SIG-M5 (cell line): ENCODE measurements around the gene KRTAP22-2.

ENCODE experiments used
- DNase-seq: peaks from one replicate; lab custom pipeline; 2025; lab: John Stamatoyannopoulos, UW

KRTAP22-2 gene

DNA sequence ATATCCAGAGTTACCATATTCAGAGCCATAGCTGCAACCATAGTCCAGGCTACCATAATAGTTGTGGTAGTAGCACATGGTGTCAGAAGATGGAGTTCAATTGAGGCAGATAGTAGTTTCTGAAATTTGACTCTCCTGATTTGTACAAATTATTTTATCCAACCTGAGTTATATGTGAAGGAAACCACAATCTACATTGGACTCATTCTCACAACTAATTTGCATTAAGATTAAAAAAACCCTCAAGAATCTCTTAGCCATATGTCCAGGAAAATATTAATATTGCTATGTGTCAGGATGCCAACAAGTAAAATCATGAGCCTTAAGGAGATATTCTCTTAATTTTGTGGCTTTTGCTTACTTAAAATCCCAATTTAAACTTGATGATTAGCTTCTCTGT is at the start of gene KRTAP22-2:
Gene KRTAP22-2, minus strand, starts transcription at position 101 of the 400 bp plus-strand sequence.
- no peak for DNase-seq

DNA sequence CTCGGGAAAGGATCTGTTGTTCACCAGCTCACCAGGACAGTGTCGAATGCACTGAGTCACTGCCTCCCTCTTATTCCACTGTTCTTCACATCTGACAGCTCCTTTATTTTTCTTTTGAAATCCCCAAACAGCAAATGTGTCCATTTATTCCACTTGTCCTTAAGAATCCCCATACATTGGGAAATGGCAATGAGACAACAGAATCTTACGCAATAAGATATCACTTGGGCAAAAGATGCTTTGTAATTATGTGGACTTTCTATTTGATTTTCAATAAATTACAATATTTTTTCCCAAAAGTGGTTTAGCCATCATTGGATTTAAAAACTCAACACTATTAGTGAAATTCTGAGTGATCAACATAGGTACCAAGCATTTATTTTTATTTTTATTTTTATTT is 48.5 kb upstream of the KRTAP22-2 start:
- DNase-seq, result no peak

DNA sequence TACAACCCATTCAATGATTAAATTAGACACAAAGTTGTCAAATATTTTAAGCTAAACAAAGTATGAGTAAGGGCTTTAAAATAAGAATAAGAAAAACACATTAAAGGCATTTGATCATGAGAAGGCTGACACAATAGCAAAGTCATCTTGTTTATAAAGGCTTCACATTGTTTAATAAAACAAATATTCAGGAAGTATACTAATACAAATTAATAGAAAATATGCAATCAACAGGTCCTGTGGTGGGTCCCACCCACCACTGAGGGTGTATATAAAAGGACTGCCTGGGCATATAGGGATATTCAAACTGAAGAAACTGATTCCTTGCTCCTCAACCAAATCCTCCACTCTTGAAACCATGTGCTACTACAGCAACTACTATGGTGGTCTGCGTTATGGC is 44.7 kb upstream of the KRTAP22-2 start, which contains the start of gene KRTAP20-2:
Gene KRTAP20-2, plus strand, starts transcription at position 301 of the 400 bp plus-strand sequence. Its CDS starts 58 bp downstream, at position 359.
- DNase-seq, result no peak

DNA sequence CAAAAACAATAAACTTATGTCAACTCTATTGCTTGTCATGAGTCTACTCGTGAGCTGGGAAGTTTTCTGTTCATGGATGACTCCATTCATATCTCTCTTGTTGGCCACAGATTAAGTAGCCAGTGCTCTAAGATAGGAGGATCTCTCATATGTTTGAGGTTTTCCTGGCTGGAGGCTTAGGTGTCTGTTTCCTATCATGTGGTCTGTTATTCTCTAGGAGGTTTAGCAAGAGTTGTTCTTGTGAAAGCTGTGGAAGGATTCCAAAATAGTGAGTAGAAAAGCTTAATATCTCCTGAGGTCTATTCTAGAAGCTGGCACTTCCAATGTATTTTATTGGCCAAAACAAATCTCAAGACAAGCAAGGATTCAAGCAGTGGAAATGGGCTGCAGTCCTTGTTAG is 39.0 kb upstream of the KRTAP22-2 start:
- no peak for DNase-seq

DNA sequence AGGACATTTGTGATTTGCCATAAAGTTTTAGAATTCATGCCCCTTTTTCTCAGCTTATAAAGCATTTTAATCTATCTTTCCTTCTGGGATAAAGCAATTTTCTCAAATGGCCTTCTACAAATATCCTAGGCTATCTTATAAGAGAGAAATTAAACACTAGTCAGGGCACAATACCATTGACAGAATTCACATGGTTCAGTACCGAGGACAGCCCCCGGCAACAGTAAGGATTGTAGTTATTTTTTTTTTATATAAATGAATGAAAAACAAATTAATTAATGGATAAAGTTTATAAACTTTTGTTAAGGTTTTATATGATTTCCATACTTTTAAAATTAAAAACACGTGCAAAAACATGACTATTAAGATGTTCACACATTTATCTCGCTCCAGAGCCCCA is 37.9 kb upstream of the KRTAP22-2 start:
- no peak for DNase-seq

DNA sequence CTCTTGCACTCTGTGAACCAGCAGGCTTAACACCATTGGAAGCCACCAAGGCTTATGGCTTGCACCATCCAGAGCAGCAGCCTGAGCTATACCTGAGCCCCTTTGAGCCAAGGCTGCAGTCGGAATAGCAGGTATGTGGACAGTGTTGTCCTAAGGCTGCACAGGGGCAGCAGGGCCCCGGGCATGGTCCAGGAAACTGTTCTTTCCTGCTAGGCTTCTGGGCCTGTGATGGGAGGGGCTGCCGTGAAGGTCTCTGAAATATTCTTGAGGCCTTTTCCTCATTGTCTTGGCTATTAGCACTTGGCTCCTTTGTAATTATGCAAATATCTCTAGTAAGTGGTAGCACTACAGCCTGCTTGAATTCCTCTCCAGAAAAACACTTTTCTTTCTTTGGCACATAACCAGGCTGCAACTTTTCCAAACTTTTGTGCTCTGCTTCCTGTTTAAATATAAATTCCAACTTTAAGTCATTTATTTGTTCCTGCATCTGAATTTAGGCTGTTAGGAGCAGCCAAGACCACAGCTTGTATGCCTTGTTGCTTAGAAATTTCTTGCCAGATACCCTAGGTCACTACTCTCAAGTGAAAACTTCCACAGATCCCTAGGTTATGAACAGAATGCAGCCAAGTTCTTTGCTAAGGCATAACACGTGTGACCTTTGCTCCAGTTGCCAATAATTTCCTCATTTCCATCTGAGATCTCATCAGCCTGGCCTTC is 35.4 kb upstream of the KRTAP22-2 start:
- DNase-seq, result no peak

DNA sequence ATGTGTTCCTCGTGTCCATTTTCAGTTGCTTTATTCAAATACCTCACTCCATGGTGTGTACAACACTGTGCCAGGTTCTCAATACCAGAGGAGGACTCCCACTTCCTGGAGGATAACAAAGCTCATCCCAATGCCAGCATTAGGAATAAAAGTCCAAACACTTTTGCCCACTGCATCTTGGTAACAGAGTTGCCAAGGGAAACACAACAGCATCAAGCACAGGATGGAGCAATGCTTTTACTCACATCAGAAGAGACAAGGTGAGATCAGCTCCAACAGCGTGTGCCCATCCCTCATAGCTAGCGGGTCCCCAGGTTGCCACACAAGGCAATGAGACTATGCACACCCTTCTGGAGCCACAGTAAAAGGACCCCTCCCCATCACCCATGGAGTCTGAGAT is 33.2 kb upstream of the KRTAP22-2 start:
- no peak for DNase-seq

DNA sequence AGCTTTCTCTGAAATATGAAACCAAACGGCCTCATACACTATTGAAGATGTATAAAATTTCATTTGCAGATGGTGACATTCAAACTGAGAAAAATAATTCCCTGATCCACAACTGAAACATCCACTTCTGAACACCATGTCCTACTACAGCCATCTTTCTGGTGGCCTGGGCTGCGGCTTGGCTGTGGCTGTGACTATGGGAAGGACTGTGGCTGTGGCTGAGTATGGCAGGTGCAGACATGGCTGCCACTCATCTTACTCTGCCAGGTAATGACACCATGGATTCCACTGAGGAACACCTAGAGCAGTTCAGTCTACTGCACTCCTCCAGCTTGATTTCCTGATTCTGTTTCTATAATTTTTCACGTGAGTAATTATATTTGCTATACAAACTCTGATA is 30.3 kb upstream of the KRTAP22-2 start, which contains the start of gene KRTAP20-4:
Gene KRTAP20-4, plus strand, starts transcription at position 106 of the 400 bp plus-strand sequence.
- no peak for DNase-seq

DNA sequence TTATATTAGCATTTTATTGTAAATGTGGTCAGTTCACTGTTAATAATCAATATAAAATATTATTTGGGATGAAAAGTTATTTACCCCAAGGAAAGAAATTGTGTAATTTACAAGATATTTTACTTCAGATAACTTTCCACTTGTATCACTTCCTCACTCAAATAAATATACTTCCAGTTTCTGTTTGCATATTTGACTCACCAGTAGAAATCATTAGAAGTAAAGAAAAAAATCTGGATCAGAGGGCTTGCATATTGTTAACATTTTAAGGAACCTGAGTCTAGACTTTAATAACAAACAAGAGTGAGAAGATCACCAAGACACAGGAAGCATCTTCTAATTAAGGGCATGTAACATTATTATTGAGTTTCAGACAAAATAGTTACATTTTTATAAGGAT is 29.9 kb upstream of the KRTAP22-2 start:
- no peak for DNase-seq

DNA sequence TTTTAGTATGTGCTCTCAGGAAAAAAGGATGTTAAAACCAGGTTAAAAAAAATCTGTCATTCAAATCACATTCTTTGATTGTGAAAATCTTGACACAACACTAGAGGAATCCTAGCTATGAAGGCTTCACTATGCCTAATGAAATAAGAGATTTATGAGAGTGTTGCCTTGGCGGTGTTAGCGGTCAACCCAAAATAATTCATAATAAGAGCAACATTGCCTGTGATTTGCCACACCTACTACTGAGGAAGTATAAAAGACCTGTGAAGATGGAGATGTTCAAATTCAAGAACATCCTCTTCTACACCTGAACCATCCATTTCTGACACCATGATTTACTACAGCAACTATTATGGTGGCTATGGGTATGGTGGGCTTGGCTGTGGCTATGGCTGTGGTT is 25.9 kb upstream of the KRTAP22-2 start, which contains the start of gene KRTAP20-1:
Gene KRTAP20-1, plus strand, starts transcription at position 301 of the 400 bp plus-strand sequence. Its CDS starts 30 bp downstream, at position 331.
- DNase-seq, result no peak

DNA sequence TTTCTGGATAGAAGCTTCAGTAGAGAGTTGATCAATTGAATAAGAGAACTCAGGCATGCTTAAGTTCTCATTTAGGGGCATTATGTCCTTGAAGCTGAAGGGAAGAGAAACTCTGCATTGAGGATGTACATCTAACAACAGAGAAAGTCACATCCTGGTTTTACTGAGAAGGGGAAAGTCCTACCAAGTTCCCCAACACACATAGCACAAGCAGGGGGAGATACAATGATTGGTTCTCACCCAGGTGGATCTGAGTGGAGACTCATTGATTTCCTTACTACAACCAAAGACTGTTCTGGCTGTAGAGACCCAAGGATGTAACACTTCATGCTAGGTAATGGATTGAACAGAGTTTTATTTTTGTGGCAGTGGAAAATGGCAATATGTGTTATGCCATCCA is 25.0 kb upstream of the KRTAP22-2 start:
- no peak for DNase-seq

DNA sequence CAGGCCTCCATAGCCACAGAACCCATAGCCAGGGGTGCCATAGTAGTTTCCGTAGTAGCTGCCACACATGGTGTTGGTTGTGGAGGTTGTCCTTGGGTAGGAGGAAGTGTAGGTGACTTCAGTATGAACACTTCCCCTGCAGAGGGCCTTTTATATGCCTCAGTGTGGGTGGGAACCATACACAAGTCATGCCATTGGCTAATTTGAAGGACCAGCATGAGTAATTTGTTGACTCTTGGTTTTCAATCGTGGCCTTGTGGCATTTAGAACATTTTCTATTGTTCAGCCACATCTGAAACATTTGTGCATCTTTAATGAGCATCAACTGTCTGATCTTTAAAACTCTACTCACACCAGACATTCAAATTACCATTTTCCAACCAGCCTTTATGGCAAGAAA is 23.6 kb upstream of the KRTAP22-2 start, which contains the start of gene KRTAP6-1:
Gene KRTAP6-1, minus strand, starts transcription at position 95 of the 400 bp plus-strand sequence. Its CDS starts 26 bp downstream, at position 69.
- no peak for DNase-seq

DNA sequence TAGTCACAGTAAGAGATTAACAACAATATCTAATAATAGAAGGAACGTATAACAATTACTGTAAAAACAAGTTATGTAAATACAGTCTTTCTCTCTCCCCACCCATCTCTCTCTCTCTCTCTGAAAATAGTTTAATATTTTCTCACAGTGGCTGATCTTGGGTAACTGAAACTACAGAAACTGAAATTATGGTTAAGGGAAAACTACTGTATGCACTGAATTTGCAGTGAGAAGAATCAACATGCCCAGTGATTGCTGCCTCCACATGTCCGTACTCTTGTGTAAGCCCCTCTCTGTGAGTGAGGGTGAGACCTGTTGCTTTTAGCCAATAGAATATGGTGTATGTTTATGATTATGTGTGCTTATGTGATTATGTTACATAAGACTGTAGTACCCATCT is 21.9 kb upstream of the KRTAP22-2 start:
- DNase-seq, result no peak

DNA sequence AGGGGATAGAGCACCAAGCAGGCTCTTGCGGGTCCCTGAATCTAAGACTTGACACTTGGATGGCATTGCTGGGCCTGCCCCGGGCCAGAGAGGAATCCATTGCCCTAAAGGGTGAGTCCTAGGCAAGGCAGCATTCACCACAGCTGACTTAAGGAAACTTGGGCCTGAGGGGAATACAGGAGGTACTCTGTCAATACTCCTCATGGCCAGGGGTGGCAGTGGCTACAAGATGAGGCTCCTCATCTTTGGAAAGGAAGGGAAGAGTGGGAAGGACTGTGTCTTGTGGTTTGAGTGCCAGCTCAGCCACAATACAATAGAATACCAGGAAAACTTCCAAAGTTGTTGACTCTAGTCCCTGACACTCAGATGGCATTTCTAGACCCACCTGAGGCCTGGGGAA is 15.8 kb upstream of the KRTAP22-2 start:
- no peak for DNase-seq

DNA sequence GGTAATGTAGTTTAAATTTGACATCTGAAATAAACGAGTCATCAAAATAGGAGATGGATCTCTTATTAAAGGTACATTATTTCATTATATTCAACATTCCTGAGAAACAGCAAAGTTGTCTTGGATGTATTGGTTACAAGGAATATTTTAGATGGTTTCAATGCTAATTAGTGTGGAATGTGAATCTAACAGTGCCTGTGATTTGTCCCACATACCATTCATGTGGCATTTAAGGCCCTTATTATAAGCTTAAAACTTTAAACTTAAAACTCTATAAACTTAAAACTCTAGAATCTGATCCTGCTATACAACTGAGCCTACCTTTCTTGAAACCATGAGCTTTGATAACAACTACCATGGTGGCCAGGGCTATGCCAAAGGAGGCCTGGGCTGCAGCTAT is 10.6 kb upstream of the KRTAP22-2 start, which contains the start of gene KRTAP22-1:
Gene KRTAP22-1, plus strand, starts transcription at position 301 of the 400 bp plus-strand sequence.
- no peak for DNase-seq

DNA sequence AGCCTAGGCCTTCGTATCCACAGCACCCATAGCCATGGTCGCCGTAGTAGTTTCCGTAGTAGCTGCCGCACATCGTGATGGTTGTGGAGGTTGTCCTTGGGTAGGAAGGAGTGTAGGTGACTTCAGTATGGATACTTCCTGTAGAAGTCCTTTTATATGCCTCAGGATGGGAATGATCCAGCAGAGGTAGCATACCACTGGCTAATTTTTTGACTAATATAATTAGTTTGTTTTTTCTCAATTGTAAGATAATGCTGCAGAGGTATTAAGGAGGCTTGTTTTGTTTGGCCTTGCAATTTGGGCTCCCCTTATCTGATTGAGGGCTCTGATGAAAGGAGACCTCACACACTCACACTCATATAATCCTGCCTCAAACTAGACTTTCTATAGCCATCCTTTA is 8.6 kb upstream of the KRTAP22-2 start, which contains the start of gene KRTAP6-2:
Gene KRTAP6-2, minus strand, starts transcription at position 101 of the 400 bp plus-strand sequence. Its CDS starts 28 bp downstream, at position 73.
- DNase-seq, result no peak

DNA sequence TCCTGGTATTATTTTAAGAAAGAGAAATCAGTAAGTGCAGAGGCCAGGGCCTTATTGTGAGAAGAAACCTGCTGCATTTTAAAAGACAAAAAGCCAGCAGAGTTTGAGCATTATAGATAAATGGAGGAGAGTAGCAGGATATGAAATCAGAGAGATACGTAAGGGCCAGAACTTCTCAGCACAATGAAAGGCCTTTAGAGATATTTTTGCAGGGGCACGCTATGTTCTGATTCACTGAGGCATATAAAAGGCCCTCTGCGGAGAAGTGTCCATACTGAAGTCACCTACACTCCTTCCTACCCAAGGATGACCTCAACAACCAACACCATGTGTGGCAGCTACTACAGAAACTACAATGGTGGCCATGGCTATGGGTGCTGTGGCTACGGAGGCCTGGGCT is 1.9 kb upstream of the KRTAP22-2 start, which contains the start of gene KRTAP6-3:
Gene KRTAP6-3, plus strand, starts transcription at position 301 of the 400 bp plus-strand sequence. Its CDS starts 6 bp downstream, at position 307.
- no peak for DNase-seq

DNA sequence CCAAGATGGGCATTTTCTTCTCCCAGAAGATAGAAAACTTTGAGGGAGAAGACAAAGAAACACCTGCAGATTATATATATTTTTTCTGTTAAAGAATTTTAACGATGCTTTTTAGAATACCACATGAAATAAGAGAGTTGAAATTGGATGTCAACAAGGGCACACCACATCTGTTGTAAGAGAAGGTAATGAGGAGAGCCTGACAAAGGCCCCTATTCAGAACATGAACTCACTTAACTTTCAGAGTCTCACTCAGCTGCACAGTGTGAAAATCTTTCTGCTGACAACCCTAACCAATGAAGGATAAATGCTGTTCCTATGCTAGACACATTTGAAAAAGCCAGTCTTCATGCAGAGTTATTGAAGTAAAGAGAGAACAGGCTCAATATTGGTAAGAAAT is 7.3 kb downstream of the KRTAP22-2 start:
- no peak for DNase-seq

DNA sequence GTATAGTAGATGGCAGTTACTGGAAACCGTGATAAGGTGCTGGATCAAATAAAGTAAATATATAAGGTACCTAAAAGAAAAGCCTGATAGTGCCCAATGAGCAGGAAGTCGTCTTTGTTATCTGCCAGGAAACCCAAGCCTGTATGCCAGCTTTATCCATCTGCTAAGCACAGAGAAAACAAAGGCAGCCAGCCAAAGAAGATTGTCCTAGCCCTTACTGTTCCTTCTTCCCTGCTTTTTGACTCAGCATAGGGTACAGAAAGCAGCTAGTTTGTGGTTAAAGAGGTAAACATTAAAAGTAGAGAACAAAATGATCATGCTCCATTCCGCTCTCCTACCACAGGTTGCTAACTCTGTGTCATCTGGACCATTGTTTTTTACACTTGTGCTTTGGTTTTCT is 10.1 kb downstream of the KRTAP22-2 start:
- DNase-seq, result no peak

DNA sequence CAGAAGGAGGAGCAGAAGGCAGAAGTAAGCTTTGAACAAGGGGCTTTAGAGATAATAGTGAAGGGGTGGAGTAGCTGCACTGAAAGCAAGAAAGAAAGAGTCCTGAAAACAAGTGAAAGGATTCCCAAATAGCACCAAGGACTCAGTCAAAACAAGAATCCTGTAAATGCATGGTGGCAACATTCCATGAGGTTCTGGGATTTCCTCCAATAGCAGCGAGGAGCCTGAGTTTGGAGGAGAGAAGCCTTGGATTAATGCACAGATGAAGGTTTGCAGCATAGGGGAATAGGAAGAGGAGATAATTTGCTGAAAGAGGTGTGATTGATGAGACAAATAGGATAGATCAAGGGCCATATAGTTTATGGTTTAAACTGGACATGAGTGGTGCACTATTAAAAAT is 10.9 kb downstream of the KRTAP22-2 start:
- no peak for DNase-seq

DNA sequence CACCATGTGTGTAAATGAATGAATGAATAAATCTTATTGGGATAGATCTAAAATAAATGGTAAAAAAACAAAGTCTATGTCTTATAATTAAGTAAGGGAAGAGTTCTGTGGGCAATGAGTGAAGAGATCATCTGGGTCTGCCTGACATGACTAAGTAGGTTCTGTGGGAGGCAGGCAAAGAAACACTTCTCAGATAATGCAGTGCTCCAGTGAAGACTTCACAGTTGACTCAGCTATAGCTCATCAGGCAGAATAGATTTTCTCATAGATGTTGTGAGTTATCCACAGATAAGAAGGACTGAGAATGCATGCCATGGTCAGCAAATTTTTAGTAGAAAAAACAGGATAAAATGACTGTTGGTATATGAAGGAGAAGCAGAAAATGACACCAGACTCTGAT is 12.4 kb downstream of the KRTAP22-2 start:
- DNase-seq, result no peak

DNA sequence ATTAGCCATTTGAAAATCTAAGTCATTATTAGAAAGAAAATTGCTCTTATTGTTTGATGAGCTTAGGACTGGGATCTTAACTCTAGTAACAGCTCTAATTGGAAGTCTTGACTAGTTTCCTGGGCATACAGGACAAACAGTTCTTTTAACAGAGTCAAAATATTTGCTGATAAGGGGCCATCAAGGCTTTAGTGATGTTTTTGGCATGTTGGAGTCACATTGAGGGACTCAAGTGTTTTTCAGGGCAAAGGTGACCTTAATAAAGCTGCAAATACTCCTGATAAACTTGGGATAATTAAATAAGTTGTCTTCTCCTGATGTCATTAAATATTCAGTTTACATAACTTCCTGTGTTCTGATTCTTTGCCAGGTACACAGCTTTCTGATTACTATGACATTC is 22.6 kb downstream of the KRTAP22-2 start:
- DNase-seq, result no peak

DNA sequence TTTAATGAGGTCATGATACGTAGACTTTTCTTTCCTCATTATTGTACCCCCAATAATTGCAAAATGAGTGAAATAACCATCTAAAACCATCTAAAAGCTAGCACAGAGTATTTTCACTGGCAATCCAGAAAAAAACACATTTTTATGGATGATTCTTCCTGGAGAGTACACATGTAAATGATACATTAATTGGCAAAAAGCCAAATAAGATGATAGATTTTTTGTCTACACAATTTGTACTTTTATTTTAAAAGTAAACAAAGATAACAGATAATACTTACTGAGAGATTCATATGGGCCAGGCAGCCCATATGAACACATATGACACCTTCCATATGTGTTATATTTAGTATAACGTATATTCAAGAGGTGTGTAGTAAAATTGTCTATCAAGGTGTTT is 26.6 kb downstream of the KRTAP22-2 start:
- DNase-seq, result no peak
